ENCODE results near the gene ACSL5. TPM values are rescaled to one million over a fixed set of nuclear protein-coding genes. Genes with fewer than 3 reads are reported as not detected.

The ACSL5 gene
- total and polyA plus RNA-seq, 2 donors (not counting 3 experiments of a cell fraction or from before 2014, with no cell fraction given), result 1.5 to 2.1 TPM

- no peak for FAIRE-seq
- H3K36me3 ChIP-seq (ENCODE audit: control insufficient read depth in 2 of 2, extremely low read depth in 1 of 2, insufficient read depth in 2 of 2, low read length in 2 of 2), result peaks cover 12 to 22% of the 10 kb centered on the region in 2 experiments
- dilution Hi-C loops (cut with MboI; ENCODE audit: extremely low pct_ligation_motif_present, low sequenced_read_pairs) (no loop called here), intact Hi-C loops (cut with micrococcal nuclease) (loop anchor here (1.0 to 2.0 kb wide), 4 partner anchors 72 to 295 kb away; partner anchors contain the start of gene GPAM)
- H3K4me2 ChIP-seq (ENCODE audit: insufficient read depth, low read length), result no peak overlapping the region
- no peaks in the 10 kb centered on the region for H3K4me1 ChIP-seq (ENCODE audit: control insufficient read depth, extremely low read depth, insufficient read depth, low read length)
- DNase-seq (ENCODE audit: low read depth, low spot score), result peak; percentile 63
- TF ChIP-seq POLR2AphosphoS5 (IDR thresholded peaks at IDR 0.05; ENCODE audit: insufficient read depth, low read depth, low read length) (no peak), EZH2 (IDR thresholded peaks at IDR 0.05; ENCODE audit: borderline replicate concordance, low read depth, low read length, severe bottlenecking) (no peak), CTCF (IDR thresholded peaks at IDR 0.05; ENCODE audit: extremely low read depth in 1 of 2, insufficient read depth in 1 of 2, low read depth in 1 of 2, low read length in 2 of 2) (peak in 1 of 2 donors; percentile 12)
- ChIA-PET CTCF (interaction anchor here (0.6 to 3.6 kb wide), 77 partner anchors 9 to 1828 kb away, joined by 3 to 115 read pairs (median 5); partner anchors contain the start of genes ACSL5, GPAM, VTI1A and ZDHHC6), POLR2A (no interaction called here)
- H3K9me3 ChIP-seq (replicated peaks; ENCODE audit: control insufficient read depth, insufficient read depth, low read length), result no peaks in the 10 kb centered on the region
- H2AFZ ChIP-seq (ENCODE audit: low read depth, low read length), result no peak overlapping the region
- no peak overlapping the region for H3K27ac ChIP-seq (ENCODE audit: insufficient read depth, low read depth, low read length)
- no peaks in the 10 kb centered on the region for H3K27me3 ChIP-seq (ENCODE audit: control insufficient read depth in 2 of 2, insufficient read depth in 2 of 2, low read length in 2 of 2)
- no peak overlapping the region for H3K9ac ChIP-seq (replicated peaks; ENCODE audit: extremely low read depth, insufficient read depth, low read length)
- BruUV-seq (replicated peaks), result no TSS peak
- H4K20me1 ChIP-seq (replicated peaks; ENCODE audit: control insufficient read depth, extremely low read depth, insufficient read depth, low read length), result no peaks in the 10 kb centered on the region
- no peaks in the 10 kb centered on the region for H3K9me1 ChIP-seq (replicated peaks; ENCODE audit: control insufficient read depth, extremely low read depth, insufficient read depth, low read length)
- H3K4me3 ChIP-seq (replicated peaks in 1 of 3; ENCODE audit: insufficient read depth in 1 of 3, low read depth in 1 of 3, low read length in 3 of 3), result no peak overlapping the region
- H3K79me2 ChIP-seq (ENCODE audit: control insufficient read depth, insufficient read depth, low read length), result no peaks in the 10 kb centered on the region
Measured at GRCh38 chr10:112434988-112435619, 61.2 kb downstream of the ACSL5 start.

- ChIA-PET CTCF (no interaction called here), POLR2A (no interaction called here)
- Histone ChIP-seq H2AFZ (ENCODE audit: low read depth, low read length) (no peak overlapping the region), H3K36me3 (ENCODE audit: control insufficient read depth in 2 of 2, extremely low read depth in 1 of 2, insufficient read depth in 2 of 2, low read length in 2 of 2) (peaks cover 10 to 16% of the 10 kb centered on the region in 2 experiments), H3K9ac (replicated peaks; ENCODE audit: extremely low read depth, insufficient read depth, low read length) (no peak overlapping the region), H3K27me3 (ENCODE audit: control insufficient read depth in 2 of 2, insufficient read depth in 2 of 2, low read length in 2 of 2) (no peaks in the 10 kb centered on the region), H4K20me1 (replicated peaks; ENCODE audit: control insufficient read depth, extremely low read depth, insufficient read depth, low read length) (no peaks in the 10 kb centered on the region), H3K9me1 (replicated peaks; ENCODE audit: control insufficient read depth, extremely low read depth, insufficient read depth, low read length) (no peaks in the 10 kb centered on the region), H3K4me1 (ENCODE audit: control insufficient read depth, extremely low read depth, insufficient read depth, low read length) (no peaks in the 10 kb centered on the region), H3K4me3 (replicated peaks in 1 of 3; ENCODE audit: insufficient read depth in 1 of 3, low read depth in 1 of 3, low read length in 3 of 3) (no peak overlapping the region), H3K9me3 (replicated peaks; ENCODE audit: control insufficient read depth, insufficient read depth, low read length) (no peaks in the 10 kb centered on the region), H3K79me2 (ENCODE audit: control insufficient read depth, insufficient read depth, low read length) (no peaks in the 10 kb centered on the region), H3K4me2 (ENCODE audit: insufficient read depth, low read length) (no peak overlapping the region), H3K27ac (ENCODE audit: insufficient read depth, low read depth, low read length) (no peak overlapping the region)
- intact Hi-C loops (cut with micrococcal nuclease) (no loop called here), dilution Hi-C loops (cut with MboI; ENCODE audit: extremely low pct_ligation_motif_present, low sequenced_read_pairs) (no loop called here)
- DNase-seq (ENCODE audit: low read depth, low spot score) (no peak), FAIRE-seq (no peak)
- TF ChIP-seq CTCF (IDR thresholded peaks at IDR 0.05; ENCODE audit: extremely low read depth in 1 of 2, insufficient read depth in 1 of 2, low read depth in 1 of 2, low read length in 2 of 2) (no peak), EZH2 (IDR thresholded peaks at IDR 0.05; ENCODE audit: borderline replicate concordance, low read depth, low read length, severe bottlenecking) (no peak), POLR2A (IDR thresholded peaks at IDR 0.05; ENCODE audit: low read depth, low read length) (no peak), GATA2 (IDR thresholded peaks at IDR 0.05; ENCODE audit: insufficient read depth, insufficient read length, low read depth, low read length) (no peak)
- BruUV-seq (replicated peaks), result no TSS peak
Measured at GRCh38 chr10:112438356-112438755, 64.4 kb downstream of the ACSL5 start.

Measured in endothelial cell of umbilical vein (primary cell).